Astrocyte (in vitro differentiated cells and primary cell): ENCODE results near the gene TRAPPC10.

ENCODE experiments used
- CTCF ChIP-seq: IDR thresholded peaks from 2 replicates; pipeline ENCODE4 v1.5.1; 2011; ENCODE audit warnings: low read depth, mild to moderate bottlenecking, inconsistent platforms, low read length, moderate library complexity; ENCODE audit not compliant: insufficient read depth
- EZH2 ChIP-seq: IDR thresholded peaks from 2 replicates; pipeline ENCODE4 v1.6.1; 2012; ENCODE audit warnings: mild to moderate bottlenecking, low read length, inconsistent platforms; ENCODE audit not compliant: insufficient read depth

DNA sequence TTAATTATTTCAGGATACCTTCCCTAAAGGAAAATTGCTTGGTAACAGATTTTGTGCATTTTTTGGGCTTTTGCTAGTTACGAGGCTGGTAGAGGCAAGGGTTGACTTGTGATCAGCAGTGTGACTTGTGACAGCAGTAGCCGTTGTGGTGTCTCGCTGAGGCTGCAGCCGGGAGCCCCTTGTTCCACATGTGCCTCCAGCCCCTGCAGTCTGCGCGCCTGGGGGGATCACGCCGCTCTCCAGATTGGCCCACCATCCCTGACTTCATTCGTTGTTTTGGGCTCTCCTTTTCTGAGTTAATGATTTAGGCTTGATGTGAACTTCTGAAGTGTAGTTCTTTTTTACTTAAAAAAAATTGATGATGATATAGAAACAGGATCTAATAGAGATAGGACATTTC, 41.5 kb downstream of the TRAPPC10 start:
- no peak for TF ChIP-seq CTCF
- TF ChIP-seq EZH2: no peak
